ENCODE measurements around the gene VCAN. TPM values are rescaled to one million over a fixed set of nuclear protein-coding genes. Genes with fewer than 3 reads are reported as not detected.
A peak's percentile ranks its signal among the peaks of the same experiment; 100 is the strongest.

VCAN gene
- total RNA-seq = 100 to 1,000 TPM in 4 of 6 donors, 10 to 100 TPM in 2; 73.3 to 254 (median 121) TPM

- peak; percentile 47 to 80 for DNase-seq
- H3K4me3 ChIP-seq = peak within 1 kb of the TSS; percentile 4 to 53 (median 46)
- ATAC-seq (ENCODE audit: low FRiP score in 2 of 2) = peak; percentile 64
- no peaks in the 10 kb centered on the region for H3K9me3 ChIP-seq
- peaks cover 31 to 45% (median 39%) of the 10 kb centered on the region in 4 donors for H3K4me1 ChIP-seq
- TF ChIP-seq EP300 (IDR thresholded peaks at IDR 0.05) = no peak
- TF ChIP-seq POLR2AphosphoS5 (IDR thresholded peaks at IDR 0.05) = peak; percentile 64 to 76
- peak in 2 of 4 donors; percentile 25 to 61 for TF ChIP-seq POLR2A (IDR thresholded peaks at IDR 0.05)
- H3K36me3 ChIP-seq = no peaks in the 10 kb centered on the region
- peaks cover 0 to 20% (median 8%) of the 10 kb centered on the region in 4 donors for H3K27me3 ChIP-seq
- peak within 1 kb of the TSS; percentile 48 to 83 (median 73) for H3K27ac ChIP-seq
- WGBS, 2 donors = 4 to 5% methylated on average over 38 to 43 of the region's 43 CpGs
These were observed at the start of gene VCAN for GRCh38 chr5:83471405-83472212. Gene VCAN, plus strand, starts transcription at chr5:83471744. Its CDS starts 11,775 bp downstream, at chr5:83483519.

DNA sequence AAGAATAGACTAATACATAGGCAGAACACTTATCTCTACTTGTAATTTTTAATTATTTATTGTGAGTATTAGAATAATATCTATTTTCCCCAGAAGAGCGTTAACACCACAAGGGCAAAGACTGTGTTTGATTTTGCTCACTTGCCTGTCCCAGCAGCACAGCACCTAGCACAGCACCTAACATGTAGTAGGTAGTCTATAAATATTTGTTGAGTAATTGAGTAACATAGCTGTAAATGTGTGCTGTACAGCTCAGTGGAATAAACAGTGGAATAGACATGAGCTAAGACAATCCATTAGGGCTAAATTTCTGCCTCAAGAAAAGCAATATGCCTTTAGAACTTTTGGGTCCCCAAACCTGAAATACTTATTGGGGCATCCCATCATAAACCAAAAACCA is 49.3 kb upstream of the VCAN start:
- DNase-seq (no peak), ATAC-seq (ENCODE audit: low FRiP score in 2 of 2) (no peak)
- Histone ChIP-seq H3K4me1 (no peaks in the 10 kb centered on the region), H3K27me3 (no peaks in the 10 kb centered on the region), H3K9me3 (no peaks in the 10 kb centered on the region), H3K4me3 (no peak overlapping the region), H3K36me3 (no peaks in the 10 kb centered on the region), H3K27ac (no peak overlapping the region)
- TF ChIP-seq POLR2AphosphoS5 (IDR thresholded peaks at IDR 0.05) = no peak
- TF ChIP-seq, protein P1, sequence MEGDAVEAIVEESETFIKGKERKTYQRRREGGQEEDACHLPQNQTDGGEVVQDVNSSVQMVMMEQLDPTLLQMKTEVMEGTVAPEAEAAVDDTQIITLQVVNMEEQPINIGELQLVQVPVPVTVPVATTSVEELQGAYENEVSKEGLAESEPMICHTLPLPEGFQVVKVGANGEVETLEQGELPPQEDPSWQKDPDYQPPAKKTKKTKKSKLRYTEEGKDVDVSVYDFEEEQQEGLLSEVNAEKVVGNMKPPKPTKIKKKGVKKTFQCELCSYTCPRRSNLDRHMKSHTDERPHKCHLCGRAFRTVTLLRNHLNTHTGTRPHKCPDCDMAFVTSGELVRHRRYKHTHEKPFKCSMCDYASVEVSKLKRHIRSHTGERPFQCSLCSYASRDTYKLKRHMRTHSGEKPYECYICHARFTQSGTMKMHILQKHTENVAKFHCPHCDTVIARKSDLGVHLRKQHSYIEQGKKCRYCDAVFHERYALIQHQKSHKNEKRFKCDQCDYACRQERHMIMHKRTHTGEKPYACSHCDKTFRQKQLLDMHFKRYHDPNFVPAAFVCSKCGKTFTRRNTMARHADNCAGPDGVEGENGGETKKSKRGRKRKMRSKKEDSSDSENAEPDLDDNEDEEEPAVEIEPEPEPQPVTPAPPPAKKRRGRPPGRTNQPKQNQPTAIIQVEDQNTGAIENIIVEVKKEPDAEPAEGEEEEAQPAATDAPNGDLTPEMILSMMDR (IDR thresholded peaks at IDR 0.05) = no peak
- no peak for TF ChIP-seq EP300 (IDR thresholded peaks at IDR 0.05)
- no peak for TF ChIP-seq POLR2A (IDR thresholded peaks at IDR 0.05)
- WGBS, 2 donors = 88 to 97% methylated on average over 1 of the region's 1 CpG

GRCh38 chr5:83426855-83427254 is 44.7 kb upstream of the VCAN start:
- 88 to 94% methylated on average over 1 of the region's 1 CpG for WGBS, 2 donors
- no peaks in the 10 kb centered on the region for H3K9me3 ChIP-seq
- H3K36me3 ChIP-seq = no peaks in the 10 kb centered on the region
- TF ChIP-seq POLR2A (IDR thresholded peaks at IDR 0.05) (no peak), POLR2AphosphoS5 (IDR thresholded peaks at IDR 0.05) (no peak), EP300 (IDR thresholded peaks at IDR 0.05) (no peak)
- TF ChIP-seq, protein P1 (IDR thresholded peaks at IDR 0.05) = no peak
- no peaks in the 10 kb centered on the region for H3K4me1 ChIP-seq
- H3K27me3 ChIP-seq = no peaks in the 10 kb centered on the region
- H3K27ac ChIP-seq = no peak overlapping the region
- no peak overlapping the region for H3K4me3 ChIP-seq
- no peak for DNase-seq
- ATAC-seq (ENCODE audit: low FRiP score in 2 of 2) = no peak

- DNase-seq (no peak), ATAC-seq (ENCODE audit: low FRiP score in 2 of 2) (no peak)
- no peaks in the 10 kb centered on the region for H3K36me3 ChIP-seq
- no peaks in the 10 kb centered on the region for H3K4me1 ChIP-seq
- WGBS, 2 donors = 70 to 80% methylated on average over 1 of the region's 1 CpG
- no peak overlapping the region for H3K27ac ChIP-seq
- no peak overlapping the region for H3K4me3 ChIP-seq
- H3K27me3 ChIP-seq = no peaks in the 10 kb centered on the region
- TF ChIP-seq, protein P1 (IDR thresholded peaks at IDR 0.05) = no peak
- TF ChIP-seq EP300 (IDR thresholded peaks at IDR 0.05) = no peak
- no peak for TF ChIP-seq POLR2AphosphoS5 (IDR thresholded peaks at IDR 0.05)
- TF ChIP-seq POLR2A (IDR thresholded peaks at IDR 0.05) = no peak
- H3K9me3 ChIP-seq = no peaks in the 10 kb centered on the region
These were observed 43.4 kb upstream of the VCAN start for GRCh38 chr5:83428126-83428525.

DNA sequence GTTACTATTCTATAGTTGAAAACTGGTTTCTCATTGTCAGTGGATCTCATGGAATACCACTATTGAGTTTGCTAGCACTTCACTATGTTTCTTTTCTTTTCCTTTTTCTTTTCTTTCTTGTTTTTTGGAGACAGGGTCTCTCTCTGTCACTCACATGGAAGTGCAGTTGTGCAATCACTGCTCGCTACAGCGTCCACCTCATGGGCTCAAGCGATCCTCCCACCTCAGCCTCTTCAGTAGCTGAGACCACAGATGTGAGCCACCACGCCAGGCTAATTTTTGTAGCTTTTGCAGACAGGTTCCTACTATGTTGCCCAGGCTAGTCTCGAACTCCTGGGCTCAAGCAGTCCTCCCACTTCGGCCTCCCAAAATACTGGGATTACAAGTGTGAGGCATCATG is 42.7 kb upstream of the VCAN start:
- DNase-seq (no peak), ATAC-seq (ENCODE audit: low FRiP score in 2 of 2) (no peak)
- no peaks in the 10 kb centered on the region for H3K4me1 ChIP-seq
- H3K9me3 ChIP-seq = no peaks in the 10 kb centered on the region
- no peak for TF ChIP-seq POLR2AphosphoS5 (IDR thresholded peaks at IDR 0.05)
- TF ChIP-seq POLR2A (IDR thresholded peaks at IDR 0.05) = no peak
- no peak for TF ChIP-seq EP300 (IDR thresholded peaks at IDR 0.05)
- TF ChIP-seq, protein P1 (IDR thresholded peaks at IDR 0.05) = no peak
- no peaks in the 10 kb centered on the region for H3K36me3 ChIP-seq
- no peak overlapping the region for H3K27ac ChIP-seq
- H3K4me3 ChIP-seq = no peak overlapping the region
- no peaks in the 10 kb centered on the region for H3K27me3 ChIP-seq
- WGBS, 2 donors = 89 to 92% methylated on average over 6 of the region's 6 CpGs
